HepG2 (cell line): ENCODE results near the gene OR2T8. TPM values are rescaled to one million over a fixed set of nuclear protein-coding genes. Genes with fewer than 3 reads are reported as not detected.

Experiments used
- ATAC-seq: fragments of 200-7000 bp; cut with Tn5 transposase; 3 replicates; pipeline ENCODE4 v1.9.1; 2020; ENCODE audit warnings: mild to moderate bottlenecking, moderate library complexity
- BruUV-seq: library from RNA; stranded (reverse); fragments of 400-500 nt; replicated peaks from 2 replicates; lab custom pipeline; 2021; lab: Mats Ljungman, UMichigan
- CTCF ChIA-PET: fragments of 300-600 bp; formaldehyde crosslinking; extraction: SDS; loops from one replicate; lab custom pipeline; 2021; ENCODE audit warnings: low total read pairs, inconsistent platforms, low intra/inter-chr PET ratio; lab: Yijun Ruan, JAX
- POLR2A ChIA-PET: fragments of 350-600 bp; sonication (Branson Sonifier 250); formaldehyde crosslinking; loops from one replicate; lab custom pipeline; 2020; ENCODE audit warnings: antibody characterized with exemption, inconsistent platforms; lab: Yijun Ruan, JAX
- DNase-seq: peaks from one replicate; pipeline ENCODE4 v3.0.0-alpha.2; 2015; ENCODE audit warnings: low spot score
- FAIRE-seq: peaks from 3 replicates; lab custom pipeline; 2011; peaks lifted over from hg19 to GRCh38; lab: Jason Lieb, UNC
- H2AFZ ChIP-seq: one replicate; pipeline ENCODE4 v1.6.1; 2011; ENCODE audit warnings: low read length, inconsistent platforms
- H3K27ac ChIP-seq: fragments of 300-600 bp; 3 replicates; pipeline ENCODE4 v1.8.0; 2011; ENCODE audit warnings: mixed run types, mild to moderate bottlenecking, mixed read lengths, low read length, inconsistent platforms; ENCODE audit not compliant: insufficient read depth; ENCODE audit errors: extremely low read length
- H3K27me3 ChIP-seq, 2 experiments: fragments of 200-600 bp in 1 of 2; 2 replicates in 1 of 2; 3 replicates in 1 of 2; pipeline versions ENCODE4 v1.6.0 to v1.8.0; 2011; ENCODE audit warnings: low read length in 2 of 2, mild to moderate bottlenecking in 2 of 2, moderate library complexity in 2 of 2, inconsistent platforms in 1 of 2; ENCODE audit not compliant: insufficient read depth in 2 of 2, control insufficient read depth in 1 of 2
- H3K36me3 ChIP-seq, 2 experiments: fragments of 200-600 bp in 1 of 2; replicated peaks in 1 of 2; 2 replicates in 1 of 2; 3 replicates in 1 of 2; pipeline versions ENCODE4 v1.5.1 to v1.8.0; 2011; ENCODE audit warnings: low read length in 2 of 2, inconsistent platforms in 1 of 2; ENCODE audit not compliant: insufficient read depth in 2 of 2, control insufficient read depth in 1 of 2
- H3K4me1 ChIP-seq: 2 replicates; pipeline ENCODE4 v1.5.1; 2012; ENCODE audit warnings: low read length, inconsistent platforms; ENCODE audit not compliant: insufficient read depth
- H3K4me2 ChIP-seq: 2 replicates; pipeline ENCODE4 v1.6.0; 2011; ENCODE audit warnings: low read depth, low read length, inconsistent platforms
- H3K4me3 ChIP-seq, 3 experiments: fragments of 200-600 bp in 1 of 3; sonication (generic), shearing (Covaris generic) in 1 of 3; replicated peaks in 1 of 3; 2 replicates each; pipeline ENCODE4 v1.5.1; 2011 to 2016; ENCODE audit warnings: low read length in 3 of 3, inconsistent platforms in 2 of 3, low read depth in 2 of 3, mild to moderate bottlenecking in 2 of 3, control low read depth in 1 of 3, mixed read lengths in 1 of 3; ENCODE audit not compliant: insufficient read depth in 1 of 3
- H3K79me2 ChIP-seq: one replicate; pipeline ENCODE4 v1.6.1; 2011; ENCODE audit warnings: low read length, inconsistent platforms; ENCODE audit not compliant: insufficient read depth
- H3K9ac ChIP-seq: 2 replicates; pipeline ENCODE4 v1.6.0; 2011; ENCODE audit warnings: mild to moderate bottlenecking, low read depth, low read length, inconsistent platforms; ENCODE audit not compliant: insufficient read depth
- H3K9me3 ChIP-seq: 2 replicates; pipeline ENCODE4 v1.5.1; 2012; ENCODE audit warnings: mild to moderate bottlenecking, low read length
- H4K20me1 ChIP-seq: 2 replicates; pipeline ENCODE4 v1.6.0; 2011; ENCODE audit warnings: inconsistent platforms, mild to moderate bottlenecking, low read length, moderate library complexity; ENCODE audit not compliant: insufficient read depth
- CEBPB ChIP-seq: IDR thresholded peaks from 2 replicates; pipeline ENCODE4 v1.6.1; 2011; ENCODE audit warnings: low read depth, low read length, improper control_type of control experiment, borderline replicate concordance
- CREB3 ChIP-seq: sonication (generic); formaldehyde crosslinking; IDR thresholded peaks from 2 replicates; pipeline ENCODE4 v1.5.0; 2020; ENCODE audit warnings: missing genetic modification reagents
- EZH2 ChIP-seq: conservative IDR thresholded peaks from 2 replicates; pipeline ENCODE4 v1.6.1; 2012; ENCODE audit warnings: mild to moderate bottlenecking, low read depth, low read length, moderate library complexity
- FUBP1 ChIP-seq: sonication (generic); formaldehyde crosslinking; IDR thresholded peaks from 2 replicates; pipeline ENCODE4 v1.5.1; 2020; ENCODE audit warnings: missing genetic modification reagents, mild to moderate bottlenecking, borderline replicate concordance
- HDAC6 ChIP-seq: fragments of 200-600 bp; sonication (generic); IDR thresholded peaks from 2 replicates; pipeline ENCODE4 v1.7.0; 2017; ENCODE audit warnings: mild to moderate bottlenecking, antibody characterized with exemption, low read length, low read depth
- HNRNPL ChIP-seq: fragments of 200-400 bp; formaldehyde crosslinking; IDR thresholded peaks from 2 replicates; pipeline ENCODE4 v1.6.1; 2017; ENCODE audit warnings: mild to moderate bottlenecking, low read depth, low read length
- THAP9 ChIP-seq: sonication (generic); formaldehyde crosslinking; IDR thresholded peaks from 2 replicates; pipeline ENCODE4; 2020; ENCODE audit warnings: missing genetic modification reagents, mild to moderate bottlenecking, borderline replicate concordance
- ZNF207 ChIP-seq: fragments of 450-650 bp; IDR thresholded peaks from 2 replicates; pipeline ENCODE4 v1.6.1; 2016; ENCODE audit warnings: antibody characterized with exemption, borderline replicate concordance
- WGBS: methylation state at CpG from one replicate; pipeline ENCODE4 v1.1.6; 2017; ENCODE audit warnings: low lambda C conversion rate; 5-methylcytosine and 5-hydroxymethylcytosine counted together
- in situ Hi-C: cut with HindIII; loops from 2 replicates; pipeline ENCODE4 v1.10.0; 2017; ENCODE audit warnings: low pct_unique_long_range_greater_than_20kb; ENCODE audit not compliant: extremely low pct_ligation_motif_present
- intact Hi-C: fragments of 100-400 bp; cut with micrococcal nuclease; formaldehyde crosslinking; loops from one replicate; pipeline ENCODE4 v1.10.0; 2022; ENCODE audit not compliant: unreplicated experiment
- polyA plus RNA-seq, 8 experiments: library from polyadenylated mRNA; depleted of rRNA in 3 of 8; stranded (reverse) in 7 of 8; unstranded in 1 of 8; fragments of >200 nt; fragmentation: Illumina TruSeq in 4 of 8; extraction: Trizol in 4 of 8; gene quantifications; 2 replicates each; pipeline versions ENCODE4 v1.2.1 to v1.2.3, GENCODE V29; 2011 to 2016; ENCODE audit warnings: low read depth in 4 of 8, missing spikeins in 1 of 8, mixed read lengths in 1 of 8; ENCODE audit not compliant: insufficient read depth in 1 of 8
- total RNA-seq, 5 experiments: library from RNA; depleted of rRNA; stranded (reverse); fragments of >200 nt; fragmentation: Illumina TruSeq; extraction: Trizol; gene quantifications; 2 replicates each; pipeline ENCODE4 v1.2.3, GENCODE V29; 2016; ENCODE audit warnings: low read depth in 1 of 5

The OR2T8 gene
- total and polyA plus RNA-seq, 2 of the 13 experiments (the other 11 are each of a cell fraction or from before 2014, with no cell fraction given): not detected

GRCh38 chr1:247942624-247943023 is 22.6 kb downstream of the OR2T8 start:
- Histone ChIP-seq H3K27ac (no peak overlapping the region), H3K9ac (no peak overlapping the region), H3K36me3 (no peaks in the 10 kb centered on the region), H3K9me3 (peaks cover 69% of the 10 kb centered on the region), H3K4me1 (no peaks in the 10 kb centered on the region), H3K79me2 (no peaks in the 10 kb centered on the region), H3K4me2 (no peak overlapping the region), H4K20me1 (no peaks in the 10 kb centered on the region), H2AFZ (no peak overlapping the region), H3K27me3 (no peaks in the 10 kb centered on the region), H3K4me3 (no peak overlapping the region)
- WGBS: 12% methylated on average over 6 of the region's 6 CpGs
- in situ Hi-C loops: no loop called here
- no peak for ATAC-seq
- no peak for DNase-seq
- POLR2A ChIA-PET: no interaction called here
- FAIRE-seq: no peak
- TF ChIP-seq CEBPB: peak; percentile 35; the same call in 1 of the 2 replicates
- no peak for TF ChIP-seq FUBP1 (CRISPR knock-in tag)
- TF ChIP-seq CREB3 (CRISPR knock-in tag): no peak
- intact Hi-C loops: no loop called here
- no TSS peak for BruUV-seq
- CTCF ChIA-PET: no interaction called here

GRCh38 chr1:247948558-247948957 is 28.5 kb downstream of the OR2T8 start, which contains the start of gene OR2L8:
OR2L8 (plus strand) TSS chr1:247948858; CDS start chr1:247948858, 0 bp downstream.
- POLR2A ChIA-PET: no interaction called here
- H3K27ac ChIP-seq: no peak within 1 kb of the TSS
- WGBS: 21% methylated on average over 3 of the region's 3 CpGs
- H2AFZ ChIP-seq: no peak within 1 kb of the TSS
- H3K9me3 ChIP-seq: peaks cover 72% of the 10 kb centered on the region
- CTCF ChIA-PET: no interaction called here
- FAIRE-seq (no peak), DNase-seq (no peak), ATAC-seq (no peak)
- H3K36me3 ChIP-seq: no peaks in the 10 kb centered on the region
- H4K20me1 ChIP-seq: no peaks in the 10 kb centered on the region
- no peaks in the 10 kb centered on the region for H3K4me1 ChIP-seq
- H3K27me3 ChIP-seq: no peaks in the 10 kb centered on the region
- no peak within 1 kb of the TSS for H3K4me2 ChIP-seq
- intact Hi-C loops (no loop called here), in situ Hi-C loops (no loop called here)
- H3K9ac ChIP-seq: no peak within 1 kb of the TSS
- BruUV-seq: no TSS peak
- no peaks in the 10 kb centered on the region for H3K79me2 ChIP-seq
- H3K4me3 ChIP-seq: no peak within 1 kb of the TSS
- TF ChIP-seq THAP9 (CRISPR knock-in tag): no peak
- TF ChIP-seq HDAC6: no peak
- TF ChIP-seq EZH2: no peak
- TF ChIP-seq ZNF207: no peak
- no peak for TF ChIP-seq HNRNPL
